Effector memory CD8-positive, alpha-beta T cell (primary cell): ENCODE measurements around the gene IGFBP7.

Source experiments
- ATAC-seq: fragments of 150-1000 bp; cut with Tn5 transposase; replicated peaks from 2 replicates; pipeline ENCODE4 v1.10.0; 2021; ENCODE audit warnings: mild to moderate bottlenecking, moderate library complexity
- DNase-seq, 3 experiments: peaks; one replicate each; pipeline ENCODE4 v3.0.0; 2021
- H3K27ac Mint-ChIP-seq, 2 donors: one replicate each; pipeline ENCODE4 v1.8.0; 2022; ENCODE audit warnings: mild to moderate bottlenecking in 2 of 2, mixed read lengths in 2 of 2, moderate library complexity in 2 of 2
- H3K27me3 Mint-ChIP-seq, 2 donors: one replicate each; pipeline ENCODE4 v1.8.0; 2022; ENCODE audit warnings: mixed read lengths in 2 of 2
- H3K36me3 Mint-ChIP-seq: one replicate; pipeline ENCODE4 v1.8.0; 2022; ENCODE audit warnings: mild to moderate bottlenecking, moderate library complexity, mixed read lengths; ENCODE audit not compliant: insufficient read depth
- H3K4me1 Mint-ChIP-seq, 2 donors: one replicate each; pipeline ENCODE4 v1.8.0; 2022; ENCODE audit warnings: low read depth in 2 of 2, mixed read lengths in 2 of 2
- H3K4me3 Mint-ChIP-seq, 2 donors: one replicate each; pipeline ENCODE4 v1.8.0; 2022; ENCODE audit warnings: mild to moderate bottlenecking in 2 of 2, mixed read lengths in 2 of 2, moderate library complexity in 2 of 2
- H3K9me3 Mint-ChIP-seq, 2 donors: one replicate each; pipeline ENCODE4 v1.8.0; 2022; ENCODE audit warnings: mixed read lengths in 2 of 2

IGFBP7 gene

GRCh38 chr4:57119054-57119651 lies 9.0 kb upstream of the IGFBP7 start:
- Mint-ChIP-seq H3K4me1 (no peaks in the 10 kb centered on the region), H3K9me3 (no peaks in the 10 kb centered on the region), H3K27me3 (peaks cover 58 to 78% of the 10 kb centered on the region in 2 donors), H3K36me3 (no peaks in the 10 kb centered on the region), H3K4me3 (no peak overlapping the region), H3K27ac (no peak overlapping the region)
- DNase-seq (no peak), ATAC-seq (no peak)

- no peak for ATAC-seq
- no peak for DNase-seq
- no peaks in the 10 kb centered on the region for H3K9me3 Mint-ChIP-seq
- peaks cover 67 to 84% of the 10 kb centered on the region in 2 donors for H3K27me3 Mint-ChIP-seq
- no peaks in the 10 kb centered on the region for H3K36me3 Mint-ChIP-seq
- H3K4me3 Mint-ChIP-seq, result no peak overlapping the region
- no peak overlapping the region for H3K27ac Mint-ChIP-seq
- H3K4me1 Mint-ChIP-seq, result peaks cover 0 to under 1% of the 10 kb centered on the region in 2 donors
Observed at GRCh38 chr4:57117491-57117890, 7.3 kb upstream of the IGFBP7 start.

GRCh38 chr4:57116245-57116644 lies 6.1 kb upstream of the IGFBP7 start:
- peaks cover under 1 to 7% of the 10 kb centered on the region in 2 donors for H3K4me1 Mint-ChIP-seq
- H3K27me3 Mint-ChIP-seq, result peaks cover 68 to 85% of the 10 kb centered on the region in 2 donors

GRCh38 chr4:57114973-57115372 lies 4.8 kb upstream of the IGFBP7 start:
- peaks cover 9 to 14% of the 10 kb centered on the region in 2 donors for H3K4me1 Mint-ChIP-seq
- no peak for DNase-seq

More at GRCh38 chr4:57116245-57116644, 6.1 kb upstream of the IGFBP7 start:
- no peak for DNase-seq
- Mint-ChIP-seq H3K27ac (no peak overlapping the region), H3K4me3 (no peak overlapping the region), H3K9me3 (no peaks in the 10 kb centered on the region), H3K36me3 (no peaks in the 10 kb centered on the region)
- no peak for ATAC-seq

GRCh38 chr4:57113870-57114269 lies 3.7 kb upstream of the IGFBP7 start:
- Mint-ChIP-seq H3K36me3 (peaks cover 4% of the 10 kb centered on the region), H3K9me3 (no peaks in the 10 kb centered on the region), H3K4me1 (peaks cover 9 to 14% of the 10 kb centered on the region in 2 donors), H3K27ac (no peak overlapping the region), H3K4me3 (no peak overlapping the region), H3K27me3 (peaks cover 67 to 83% of the 10 kb centered on the region in 2 donors)
- DNase-seq (no peak), ATAC-seq (no peak)

More at GRCh38 chr4:57114973-57115372, 4.8 kb upstream of the IGFBP7 start:
- Mint-ChIP-seq H3K4me3 (no peak overlapping the region), H3K27ac (no peak overlapping the region), H3K9me3 (no peaks in the 10 kb centered on the region), H3K27me3 (peaks cover 70 to 85% of the 10 kb centered on the region in 2 donors), H3K36me3 (no peaks in the 10 kb centered on the region)
- no peak for ATAC-seq

- Mint-ChIP-seq H3K4me3 (peak overlapping the region; percentile 87 to 93), H3K27ac (peak overlapping the region in 1 of 2 donors; percentile 42), H3K36me3 (peaks cover 4% of the 10 kb centered on the region), H3K9me3 (no peaks in the 10 kb centered on the region), H3K27me3 (peaks cover 72 to 96% of the 10 kb centered on the region in 2 donors), H3K4me1 (peaks cover 9 to 14% of the 10 kb centered on the region in 2 donors)
- ATAC-seq (peak; percentile 29), DNase-seq (no peak)
Observed at GRCh38 chr4:57110640-57111511, 691 bp upstream of the IGFBP7 start.

GRCh38 chr4:57109411-57109846 lies 756 bp downstream of the IGFBP7 start:
- Mint-ChIP-seq H3K9me3 (no peaks in the 10 kb centered on the region), H3K36me3 (peaks cover 4% of the 10 kb centered on the region), H3K27me3 (peaks cover 72 to 96% of the 10 kb centered on the region in 2 donors), H3K4me1 (peaks cover 9 to 14% of the 10 kb centered on the region in 2 donors), H3K4me3 (peak overlapping the region; percentile 56 to 64), H3K27ac (no peak overlapping the region)
- no peak for ATAC-seq
- DNase-seq, result no peak

GRCh38 chr4:57106181-57106580 lies 4.0 kb downstream of the IGFBP7 start:
- Mint-ChIP-seq H3K27me3 (peaks cover 50 to 65% of the 10 kb centered on the region in 2 donors), H3K9me3 (no peaks in the 10 kb centered on the region), H3K4me3 (no peak overlapping the region), H3K36me3 (peaks cover 4% of the 10 kb centered on the region), H3K4me1 (peaks cover 7% of the 10 kb centered on the region in 2 donors), H3K27ac (no peak overlapping the region)
- ATAC-seq (no peak), DNase-seq (no peak)

GRCh38 chr4:57104706-57105560 lies 5.3 kb downstream of the IGFBP7 start:
- Mint-ChIP-seq H3K27me3 (peaks cover 41 to 54% of the 10 kb centered on the region in 2 donors), H3K4me1 (no peaks in the 10 kb centered on the region)
- DNase-seq, result no peak

GRCh38 chr4:57103051-57103450 lies 7.1 kb downstream of the IGFBP7 start:
- H3K36me3 Mint-ChIP-seq, result no peaks in the 10 kb centered on the region
- H3K27ac Mint-ChIP-seq, result no peak overlapping the region
- no peak overlapping the region for H3K4me3 Mint-ChIP-seq
- no peaks in the 10 kb centered on the region for H3K9me3 Mint-ChIP-seq
- H3K4me1 Mint-ChIP-seq, result no peaks in the 10 kb centered on the region
- H3K27me3 Mint-ChIP-seq, result peaks cover 26 to 38% of the 10 kb centered on the region in 2 donors
- no peak for DNase-seq
- no peak for ATAC-seq

More at GRCh38 chr4:57104706-57105560, 5.3 kb downstream of the IGFBP7 start:
- Mint-ChIP-seq H3K4me3 (no peak overlapping the region), H3K36me3 (peaks cover 4% of the 10 kb centered on the region), H3K9me3 (no peaks in the 10 kb centered on the region), H3K27ac (no peak overlapping the region)
- ATAC-seq, result no peak

- Mint-ChIP-seq H3K9me3 (no peaks in the 10 kb centered on the region), H3K27ac (no peak overlapping the region), H3K36me3 (no peaks in the 10 kb centered on the region), H3K27me3 (peaks cover 26 to 34% of the 10 kb centered on the region in 2 donors), H3K4me3 (no peak overlapping the region), H3K4me1 (no peaks in the 10 kb centered on the region)
- DNase-seq, result no peak
- no peak for ATAC-seq
Observed at GRCh38 chr4:57102050-57102624, 8.0 kb downstream of the IGFBP7 start.

GRCh38 chr4:57100979-57101651 lies 9.1 kb downstream of the IGFBP7 start:
- Mint-ChIP-seq H3K4me3 (no peak overlapping the region), H3K9me3 (no peaks in the 10 kb centered on the region), H3K27me3 (peaks cover 22 to 28% of the 10 kb centered on the region in 2 donors), H3K4me1 (no peaks in the 10 kb centered on the region), H3K27ac (no peak overlapping the region), H3K36me3 (no peaks in the 10 kb centered on the region)
- no peak for DNase-seq
- ATAC-seq, result no peak
